Measurements from ENCODE around the gene RNF149. TPM values are rescaled to one million over a fixed set of nuclear protein-coding genes. Genes with fewer than 3 reads are reported as not detected.

Gene RNF149
- total and polyA plus RNA-seq, 2 donors (not counting 3 experiments of a cell fraction or from before 2014, with no cell fraction given): 31.3 to 66.6 TPM

DNA sequence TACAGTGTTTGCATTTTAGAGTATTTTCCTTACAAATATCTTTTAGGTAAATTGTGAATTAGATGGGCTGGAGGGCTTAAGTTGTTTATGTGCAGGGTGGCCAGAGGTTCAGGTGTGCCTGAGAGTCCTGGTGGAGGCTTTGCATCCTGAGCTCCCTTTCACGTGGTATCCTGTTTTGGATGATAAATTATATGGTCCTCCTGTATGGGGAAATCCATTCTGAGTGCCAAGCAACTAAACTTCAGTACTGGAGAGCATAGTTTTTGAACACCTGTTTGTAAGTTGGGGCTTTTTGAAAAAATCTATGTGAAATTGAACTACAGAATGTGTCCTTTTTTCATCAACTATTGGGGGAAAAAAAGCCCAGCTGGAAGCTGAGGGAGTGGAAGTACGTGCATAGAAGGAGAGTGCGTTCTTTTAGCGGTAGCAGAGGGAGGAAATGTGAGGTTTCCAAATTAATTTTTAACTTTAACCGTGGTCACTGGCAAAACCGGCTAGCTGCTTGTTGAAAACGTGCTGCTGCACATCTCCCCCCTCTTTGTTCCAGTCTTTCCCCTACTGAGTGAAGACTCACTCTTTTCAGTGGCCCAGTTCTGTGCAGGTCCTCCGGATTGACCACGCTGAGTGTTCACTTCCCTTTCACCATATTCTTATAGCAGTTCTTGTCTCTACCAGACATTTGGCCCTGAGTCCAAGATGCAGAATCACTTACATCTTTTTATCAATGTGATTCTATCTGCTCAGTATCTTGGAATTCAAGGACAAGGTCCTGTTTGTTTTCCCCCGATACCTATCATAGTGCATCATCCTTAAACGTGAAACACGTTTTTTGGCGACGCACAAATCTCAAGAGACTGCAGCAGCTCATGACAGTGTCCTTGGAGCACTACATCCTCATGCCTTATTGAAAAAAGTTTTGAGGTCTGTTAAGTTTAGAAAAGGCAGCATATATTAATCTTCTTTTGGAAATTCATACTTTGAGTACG is 40.5 kb downstream of the RNF149 start:
- H3K4me2 ChIP-seq (ENCODE audit: insufficient read depth, low read length): no peak overlapping the region
- H3K9ac ChIP-seq (replicated peaks; ENCODE audit: extremely low read depth, insufficient read depth, low read length): no peak overlapping the region
- no peak overlapping the region for H3K27ac ChIP-seq (ENCODE audit: insufficient read depth, low read depth, low read length)
- no peaks in the 10 kb centered on the region for H3K27me3 ChIP-seq (ENCODE audit: control insufficient read depth in 2 of 2, insufficient read depth in 2 of 2, low read length in 2 of 2)
- intact Hi-C loops (cut with micrococcal nuclease) (no loop called here), dilution Hi-C loops (cut with MboI; ENCODE audit: extremely low pct_ligation_motif_present, low sequenced_read_pairs) (no loop called here)
- H3K9me1 ChIP-seq (replicated peaks; ENCODE audit: control insufficient read depth, extremely low read depth, insufficient read depth, low read length): no peaks in the 10 kb centered on the region
- POLR2A ChIA-PET: no interaction called here
- TF ChIP-seq EZH2 (IDR thresholded peaks at IDR 0.05; ENCODE audit: borderline replicate concordance, low read depth, low read length, severe bottlenecking): no peak
- TF ChIP-seq POLR2A (IDR thresholded peaks at IDR 0.05; ENCODE audit: low read depth, low read length): peak; percentile 28
- H3K4me3 ChIP-seq (replicated peaks in 1 of 3; ENCODE audit: insufficient read depth in 1 of 3, low read depth in 1 of 3, low read length in 3 of 3): no peak overlapping the region
- CTCF ChIA-PET: no interaction called here
- no peaks in the 10 kb centered on the region for H4K20me1 ChIP-seq (replicated peaks; ENCODE audit: control insufficient read depth, extremely low read depth, insufficient read depth, low read length)
- no peak overlapping the region for H2AFZ ChIP-seq (ENCODE audit: low read depth, low read length)
- DNase-seq (ENCODE audit: low read depth, low spot score): no peak
- peaks cover 12 to 34% of the 10 kb centered on the region in 2 experiments for H3K36me3 ChIP-seq (ENCODE audit: control insufficient read depth in 2 of 2, extremely low read depth in 1 of 2, insufficient read depth in 2 of 2, low read length in 2 of 2)
- no peak for FAIRE-seq
- no TSS peak for BruUV-seq (replicated peaks)
- no peaks in the 10 kb centered on the region for H3K79me2 ChIP-seq (ENCODE audit: control insufficient read depth, insufficient read depth, low read length)
- H3K9me3 ChIP-seq (replicated peaks; ENCODE audit: control insufficient read depth, insufficient read depth, low read length): no peaks in the 10 kb centered on the region
- no peaks in the 10 kb centered on the region for H3K4me1 ChIP-seq (ENCODE audit: control insufficient read depth, extremely low read depth, insufficient read depth, low read length)

DNA sequence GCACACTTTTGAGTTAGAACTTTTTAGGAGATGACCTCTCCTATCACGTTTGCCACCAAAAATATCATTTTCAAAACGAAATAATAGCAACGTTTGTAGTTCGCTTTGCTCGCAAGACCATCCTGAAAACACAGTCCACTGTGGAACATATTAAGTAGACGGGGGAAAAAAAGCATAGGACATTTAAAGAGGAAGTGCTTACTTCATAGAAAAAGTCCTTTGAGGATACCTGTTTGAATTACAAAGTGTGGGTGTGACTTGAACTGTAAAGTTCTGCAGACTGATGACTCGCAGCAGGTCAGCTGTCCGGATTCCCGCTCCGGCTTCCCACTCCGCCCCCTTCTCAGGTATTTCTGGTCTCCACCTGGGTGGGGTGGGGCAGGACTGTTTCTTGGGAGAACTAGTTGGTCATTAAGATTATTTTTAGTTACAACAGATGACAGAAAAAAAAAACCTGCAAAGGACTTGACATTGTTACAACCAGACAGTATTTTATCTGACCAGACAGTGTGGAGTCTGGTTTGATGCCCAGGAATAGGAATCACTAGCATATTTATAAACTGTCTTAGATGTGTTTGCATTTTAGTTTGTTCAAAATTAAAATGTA is 42.5 kb downstream of the RNF149 start:
- no peaks in the 10 kb centered on the region for H3K4me1 ChIP-seq (ENCODE audit: control insufficient read depth, extremely low read depth, insufficient read depth, low read length)
- H3K27ac ChIP-seq (ENCODE audit: insufficient read depth, low read depth, low read length): no peak overlapping the region
- TF ChIP-seq POLR2AphosphoS5 (IDR thresholded peaks at IDR 0.05; ENCODE audit: insufficient read depth, low read depth, low read length) (no peak), POLR2A (IDR thresholded peaks at IDR 0.05; ENCODE audit: low read depth, low read length) (no peak), GATA2 (IDR thresholded peaks at IDR 0.05; ENCODE audit: insufficient read depth, insufficient read length, low read depth, low read length) (no peak), JUN (IDR thresholded peaks at IDR 0.05; ENCODE audit: borderline replicate concordance, insufficient read depth, insufficient read length, low read depth) (no peak)
- TF ChIP-seq, protein P1, sequence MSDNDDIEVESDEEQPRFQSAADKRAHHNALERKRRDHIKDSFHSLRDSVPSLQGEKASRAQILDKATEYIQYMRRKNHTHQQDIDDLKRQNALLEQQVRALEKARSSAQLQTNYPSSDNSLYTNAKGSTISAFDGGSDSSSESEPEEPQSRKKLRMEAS (IDR thresholded peaks at IDR 0.05; ENCODE audit: insufficient read depth, insufficient read length): no peak
- TF ChIP-seq, protein P2, sequence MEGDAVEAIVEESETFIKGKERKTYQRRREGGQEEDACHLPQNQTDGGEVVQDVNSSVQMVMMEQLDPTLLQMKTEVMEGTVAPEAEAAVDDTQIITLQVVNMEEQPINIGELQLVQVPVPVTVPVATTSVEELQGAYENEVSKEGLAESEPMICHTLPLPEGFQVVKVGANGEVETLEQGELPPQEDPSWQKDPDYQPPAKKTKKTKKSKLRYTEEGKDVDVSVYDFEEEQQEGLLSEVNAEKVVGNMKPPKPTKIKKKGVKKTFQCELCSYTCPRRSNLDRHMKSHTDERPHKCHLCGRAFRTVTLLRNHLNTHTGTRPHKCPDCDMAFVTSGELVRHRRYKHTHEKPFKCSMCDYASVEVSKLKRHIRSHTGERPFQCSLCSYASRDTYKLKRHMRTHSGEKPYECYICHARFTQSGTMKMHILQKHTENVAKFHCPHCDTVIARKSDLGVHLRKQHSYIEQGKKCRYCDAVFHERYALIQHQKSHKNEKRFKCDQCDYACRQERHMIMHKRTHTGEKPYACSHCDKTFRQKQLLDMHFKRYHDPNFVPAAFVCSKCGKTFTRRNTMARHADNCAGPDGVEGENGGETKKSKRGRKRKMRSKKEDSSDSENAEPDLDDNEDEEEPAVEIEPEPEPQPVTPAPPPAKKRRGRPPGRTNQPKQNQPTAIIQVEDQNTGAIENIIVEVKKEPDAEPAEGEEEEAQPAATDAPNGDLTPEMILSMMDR (IDR thresholded peaks at IDR 0.05; ENCODE audit: extremely low read depth in 1 of 2, insufficient read depth in 1 of 2, low read depth in 1 of 2, low read length in 2 of 2): no peak
- DNase-seq (ENCODE audit: low read depth, low spot score) (no peak), FAIRE-seq (no peak)
- no peak overlapping the region for H3K4me2 ChIP-seq (ENCODE audit: insufficient read depth, low read length)
- H3K9ac ChIP-seq (replicated peaks; ENCODE audit: extremely low read depth, insufficient read depth, low read length): no peak overlapping the region
- no peaks in the 10 kb centered on the region for H3K27me3 ChIP-seq (ENCODE audit: control insufficient read depth in 2 of 2, insufficient read depth in 2 of 2, low read length in 2 of 2)
- H3K9me1 ChIP-seq (replicated peaks; ENCODE audit: control insufficient read depth, extremely low read depth, insufficient read depth, low read length): no peaks in the 10 kb centered on the region
- no peaks in the 10 kb centered on the region for H3K79me2 ChIP-seq (ENCODE audit: control insufficient read depth, insufficient read depth, low read length)
- no peaks in the 10 kb centered on the region for H4K20me1 ChIP-seq (replicated peaks; ENCODE audit: control insufficient read depth, extremely low read depth, insufficient read depth, low read length)
- no TSS peak for BruUV-seq (replicated peaks)
- no peak overlapping the region for H3K4me3 ChIP-seq (replicated peaks in 1 of 3; ENCODE audit: insufficient read depth in 1 of 3, low read depth in 1 of 3, low read length in 3 of 3)
- ChIA-PET CTCF (no interaction called here), POLR2A (interaction anchor here (0.6 kb wide), 1 partner anchor 35 kb away, joined by 3 read pairs; no protein-coding TSS in a partner anchor)
- dilution Hi-C loops (cut with MboI; ENCODE audit: extremely low pct_ligation_motif_present, low sequenced_read_pairs): no loop called here
- peaks cover 12 to 24% of the 10 kb centered on the region in 2 experiments for H3K36me3 ChIP-seq (ENCODE audit: control insufficient read depth in 2 of 2, extremely low read depth in 1 of 2, insufficient read depth in 2 of 2, low read length in 2 of 2)
- no peak overlapping the region for H2AFZ ChIP-seq (ENCODE audit: low read depth, low read length)
- intact Hi-C loops (cut with micrococcal nuclease): no loop called here
- no peaks in the 10 kb centered on the region for H3K9me3 ChIP-seq (replicated peaks; ENCODE audit: control insufficient read depth, insufficient read depth, low read length)

Measured in endothelial cell of umbilical vein (primary cell).